GM12874 (cell line): Measurements from ENCODE around the gene LMCD1.

ENCODE experiments used
- TF ChIP-seq, protein P1 (sequence below): IDR thresholded peaks from 2 replicates; pipeline ENCODE4 v1.5.1; 2011; ENCODE audit warnings: low read depth, mild to moderate bottlenecking, control low read depth, low read length, moderate library complexity; ENCODE audit not compliant: insufficient read depth

The LMCD1 gene

GRCh38 chr3:8549354-8549753 lies 47.7 kb downstream of the LMCD1 start:
- TF ChIP-seq, protein P1, sequence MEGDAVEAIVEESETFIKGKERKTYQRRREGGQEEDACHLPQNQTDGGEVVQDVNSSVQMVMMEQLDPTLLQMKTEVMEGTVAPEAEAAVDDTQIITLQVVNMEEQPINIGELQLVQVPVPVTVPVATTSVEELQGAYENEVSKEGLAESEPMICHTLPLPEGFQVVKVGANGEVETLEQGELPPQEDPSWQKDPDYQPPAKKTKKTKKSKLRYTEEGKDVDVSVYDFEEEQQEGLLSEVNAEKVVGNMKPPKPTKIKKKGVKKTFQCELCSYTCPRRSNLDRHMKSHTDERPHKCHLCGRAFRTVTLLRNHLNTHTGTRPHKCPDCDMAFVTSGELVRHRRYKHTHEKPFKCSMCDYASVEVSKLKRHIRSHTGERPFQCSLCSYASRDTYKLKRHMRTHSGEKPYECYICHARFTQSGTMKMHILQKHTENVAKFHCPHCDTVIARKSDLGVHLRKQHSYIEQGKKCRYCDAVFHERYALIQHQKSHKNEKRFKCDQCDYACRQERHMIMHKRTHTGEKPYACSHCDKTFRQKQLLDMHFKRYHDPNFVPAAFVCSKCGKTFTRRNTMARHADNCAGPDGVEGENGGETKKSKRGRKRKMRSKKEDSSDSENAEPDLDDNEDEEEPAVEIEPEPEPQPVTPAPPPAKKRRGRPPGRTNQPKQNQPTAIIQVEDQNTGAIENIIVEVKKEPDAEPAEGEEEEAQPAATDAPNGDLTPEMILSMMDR: no peak

DNA sequence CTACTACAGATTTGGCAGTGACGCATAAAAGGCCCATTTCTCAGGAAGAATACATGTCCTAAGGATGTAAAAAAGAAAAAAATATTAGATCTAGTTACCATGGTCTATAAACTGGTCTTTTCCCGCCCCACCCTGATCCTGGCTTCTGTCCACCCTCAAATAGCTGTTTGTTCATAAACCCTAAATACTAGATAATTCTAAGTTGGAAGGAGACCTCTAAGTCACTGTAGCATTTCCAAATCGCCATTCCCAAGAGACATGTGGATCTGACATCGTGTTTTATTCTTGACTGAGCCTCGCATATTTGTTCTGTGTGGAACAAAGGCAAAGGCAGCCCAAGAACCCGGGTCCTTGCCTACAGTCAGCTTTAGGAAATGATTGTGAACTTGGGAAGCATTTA lies 49.0 kb downstream of the LMCD1 start:
- TF ChIP-seq, protein P1: no peak

DNA sequence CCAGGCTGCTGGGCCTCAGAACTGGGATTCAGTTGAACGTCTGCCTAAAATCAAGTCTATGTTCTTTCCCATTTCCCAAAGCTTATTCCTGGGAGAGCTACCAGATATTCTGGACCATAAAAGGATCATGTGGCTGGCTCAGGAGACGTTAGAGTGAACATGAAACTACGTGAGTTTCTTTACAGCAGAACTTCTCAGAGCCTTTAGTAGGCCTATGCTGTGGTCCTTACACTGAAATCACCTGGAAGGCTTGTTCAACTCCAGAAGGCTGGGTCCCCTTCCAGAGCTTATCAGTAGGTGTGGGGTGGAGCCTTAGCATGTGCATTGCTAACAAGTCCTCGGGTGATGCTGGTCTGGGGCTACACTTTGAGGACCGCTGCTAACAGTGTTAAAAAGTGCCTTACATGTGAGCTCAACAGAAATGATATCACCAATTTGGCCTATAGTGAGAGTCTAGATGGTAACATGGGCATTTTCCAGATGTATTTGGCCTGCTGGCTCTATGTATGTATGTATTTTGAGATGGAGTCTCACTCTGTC lies 50.7 kb downstream of the LMCD1 start:
- TF ChIP-seq, protein P1: no peak

GRCh38 chr3:8553405-8553804 lies 51.8 kb downstream of the LMCD1 start:
- TF ChIP-seq, protein P1: no peak

- TF ChIP-seq, protein P1: no peak
Observed at GRCh38 chr3:8554696-8555095, 53.1 kb downstream of the LMCD1 start.

DNA sequence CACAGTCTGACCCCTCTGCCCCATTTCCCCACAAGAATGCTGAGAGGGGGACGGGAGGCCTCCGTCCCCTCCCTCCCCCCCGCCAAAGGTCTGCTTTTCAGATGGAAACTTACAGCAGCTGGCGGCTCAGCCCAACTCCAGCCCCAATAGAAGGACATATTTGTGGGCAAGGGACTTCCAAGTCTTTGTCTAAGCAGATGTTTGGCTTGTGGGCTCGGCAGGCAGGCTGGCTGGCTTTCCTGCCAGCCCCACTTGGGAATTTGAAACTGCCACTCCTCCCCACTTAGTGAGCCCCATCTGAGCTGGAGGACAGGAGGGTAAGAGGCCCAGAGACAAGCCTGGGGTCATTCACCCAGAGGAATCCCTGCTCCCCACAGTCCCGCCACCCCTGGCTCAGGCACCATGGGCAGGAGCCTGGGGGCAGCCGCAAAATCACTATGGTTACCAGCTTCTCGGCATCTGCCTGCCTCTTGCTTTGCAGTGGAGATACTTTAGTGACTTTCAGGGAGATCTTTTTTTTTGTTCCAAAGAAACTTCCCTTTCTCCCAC lies 53.6 kb downstream of the LMCD1 start:
- TF ChIP-seq, protein P1: no peak

- TF ChIP-seq, protein P1: no peak
Observed at GRCh38 chr3:8555725-8556472, 54.3 kb downstream of the LMCD1 start.
